HG03196 (cell line): ENCODE data around the gene AK8.

Experiments used
- ATAC-seq: cut with Tn5 transposase; IDR thresholded peaks from one replicate; pipeline ENCODE4 v1.9.1; 2021; ENCODE audit not compliant: unreplicated experiment

Gene AK8

DNA sequence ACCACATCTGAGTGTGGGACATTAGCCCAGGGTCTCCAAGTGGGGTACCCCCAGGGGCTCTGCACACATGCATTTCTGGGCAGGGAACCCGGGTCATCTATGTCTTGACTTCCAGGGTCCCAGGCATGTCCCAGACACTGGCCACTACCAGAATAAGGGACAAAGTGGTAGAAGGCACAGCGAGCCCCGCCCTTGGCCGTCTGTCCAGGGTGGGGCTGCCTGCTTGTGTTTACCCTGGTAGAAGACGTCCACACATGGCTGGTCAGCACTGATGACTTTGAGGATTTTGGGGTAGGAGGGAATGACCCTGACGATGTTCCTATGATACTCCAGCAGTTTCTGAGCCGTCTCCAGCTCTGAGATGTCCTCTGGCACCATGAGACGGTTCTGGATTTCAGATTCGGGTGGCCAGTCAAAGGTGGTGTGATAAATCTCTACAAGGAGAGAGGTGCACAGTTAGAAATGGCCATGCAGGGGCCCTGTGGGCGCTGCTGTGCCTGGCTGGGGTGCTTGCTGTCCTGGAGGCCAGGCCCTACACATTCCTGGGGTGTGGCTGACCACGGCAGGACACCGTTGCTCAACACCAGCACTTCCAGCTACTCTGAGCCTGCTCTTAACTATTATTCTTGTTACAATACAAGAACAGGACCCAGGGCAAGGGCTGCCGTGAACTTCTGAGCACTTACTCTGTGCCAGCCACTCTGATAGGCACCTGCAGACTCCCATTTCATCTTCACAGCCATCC lies 51.3 kb downstream of the AK8 start:
- ATAC-seq: no peak

DNA sequence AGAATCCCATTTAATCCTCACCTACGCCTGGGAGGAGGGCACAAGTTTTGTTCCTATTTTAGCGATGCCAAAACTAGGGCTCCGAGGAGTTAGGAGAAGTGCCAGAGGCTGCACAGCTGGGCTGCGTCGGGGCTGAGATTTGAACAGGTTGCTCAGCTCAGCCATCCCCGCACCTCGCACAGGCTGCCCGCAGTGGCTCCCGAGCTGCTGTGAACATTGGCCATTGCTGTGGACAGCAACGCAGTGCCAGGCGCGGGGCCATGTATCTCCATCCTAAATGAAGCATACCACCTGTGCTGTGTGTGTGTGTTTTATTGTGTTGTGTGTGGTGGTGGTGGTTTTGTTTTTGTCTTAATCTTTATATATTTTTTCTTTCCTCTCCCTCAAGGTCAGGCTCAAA lies 52.0 kb downstream of the AK8 start:
- ATAC-seq: no peak

DNA sequence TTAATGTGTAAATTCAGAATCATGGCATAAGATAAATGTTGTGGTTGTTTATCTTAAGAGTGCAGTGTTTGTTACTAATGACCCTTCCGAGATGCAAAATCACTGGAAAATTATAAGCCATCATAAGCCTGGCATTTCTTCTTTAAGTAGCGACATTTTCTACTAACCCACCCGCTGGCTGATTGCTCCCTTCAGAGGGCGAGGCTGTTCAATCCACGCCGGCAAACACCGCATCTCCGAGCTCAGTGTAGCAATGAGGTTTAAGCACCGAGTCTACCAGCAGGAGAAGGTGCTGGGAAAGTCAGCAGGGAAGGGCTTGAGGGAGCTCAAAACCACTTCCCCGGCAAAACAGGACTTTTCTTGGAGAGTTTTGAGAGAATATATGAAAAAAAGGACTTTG lies 52.7 kb downstream of the AK8 start:
- no peak for ATAC-seq

DNA sequence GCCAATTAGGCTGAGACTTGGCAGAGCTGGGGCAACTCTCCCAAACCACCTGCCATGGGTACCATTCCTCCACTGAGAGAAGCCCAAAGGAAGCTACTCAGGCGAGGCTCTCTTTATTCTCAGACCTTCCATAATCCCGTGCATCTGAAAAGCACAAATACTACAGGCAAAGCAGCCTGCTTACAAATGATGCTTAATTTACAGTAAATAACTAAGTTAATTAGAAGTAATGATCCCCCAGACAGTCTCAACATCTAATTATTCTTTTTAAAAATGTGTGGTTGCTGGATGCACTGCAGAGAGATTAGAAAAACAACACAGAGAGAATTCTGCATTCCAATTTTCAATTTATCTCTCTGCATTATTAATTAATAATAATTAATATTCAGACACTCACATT lies 53.1 kb downstream of the AK8 start:
- ATAC-seq: no peak

DNA sequence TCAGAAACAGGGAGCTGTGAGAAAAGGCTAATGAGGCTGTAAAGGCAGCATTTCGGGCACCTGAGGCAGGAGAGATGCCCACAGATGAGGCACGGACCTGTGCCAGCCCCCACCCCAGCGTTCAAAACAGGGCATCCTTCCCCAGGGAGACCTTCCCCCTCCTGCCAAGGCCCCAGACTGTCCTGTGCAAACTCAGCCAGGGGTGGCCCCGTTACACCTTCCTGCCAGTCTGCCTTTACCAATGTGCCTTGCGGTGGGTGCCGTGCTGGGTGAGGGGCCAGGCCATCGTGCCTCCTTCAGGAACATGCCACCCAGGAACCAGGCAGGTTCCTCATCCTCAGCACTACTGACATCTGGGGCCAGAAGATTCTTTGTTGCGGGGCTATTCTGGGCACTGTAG lies 53.9 kb downstream of the AK8 start:
- no peak for ATAC-seq

DNA sequence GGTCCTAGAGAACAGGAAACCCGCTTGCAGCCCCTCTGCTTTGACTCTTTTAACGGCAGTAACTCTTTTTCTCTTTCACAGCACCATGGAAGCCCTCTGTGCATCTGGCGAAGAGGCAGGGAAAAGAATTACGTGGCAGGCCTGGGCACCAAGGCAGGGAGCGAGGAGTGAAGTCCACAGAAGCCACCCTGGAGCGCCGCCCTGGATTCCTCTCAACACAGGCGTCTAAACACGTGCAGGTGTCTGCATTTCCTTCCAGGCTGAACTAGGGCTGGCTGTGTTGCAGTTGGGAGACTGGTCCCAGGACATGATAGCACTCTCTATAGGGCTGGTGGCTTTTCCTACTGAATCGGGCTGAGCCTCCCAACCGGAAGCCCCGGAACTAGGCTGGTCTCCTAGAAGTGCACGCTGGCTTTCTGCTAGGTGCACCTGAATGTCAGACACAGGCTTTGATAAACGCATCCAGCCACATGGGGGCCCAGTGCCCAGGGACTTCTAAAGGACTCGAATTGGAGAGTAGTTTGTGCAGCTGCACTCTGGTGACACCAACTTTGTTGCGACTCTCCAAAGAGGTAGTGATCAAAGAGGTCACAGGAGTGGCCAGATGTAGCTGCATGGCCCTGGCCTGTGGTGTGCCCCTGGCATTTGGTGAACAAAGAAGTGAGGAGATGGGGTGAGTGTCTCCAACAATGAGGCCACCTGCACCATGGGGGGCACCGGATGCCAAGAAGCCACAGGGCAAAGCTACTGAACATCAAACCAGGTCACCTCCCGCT lies 54.5 kb downstream of the AK8 start:
- no peak for ATAC-seq

DNA sequence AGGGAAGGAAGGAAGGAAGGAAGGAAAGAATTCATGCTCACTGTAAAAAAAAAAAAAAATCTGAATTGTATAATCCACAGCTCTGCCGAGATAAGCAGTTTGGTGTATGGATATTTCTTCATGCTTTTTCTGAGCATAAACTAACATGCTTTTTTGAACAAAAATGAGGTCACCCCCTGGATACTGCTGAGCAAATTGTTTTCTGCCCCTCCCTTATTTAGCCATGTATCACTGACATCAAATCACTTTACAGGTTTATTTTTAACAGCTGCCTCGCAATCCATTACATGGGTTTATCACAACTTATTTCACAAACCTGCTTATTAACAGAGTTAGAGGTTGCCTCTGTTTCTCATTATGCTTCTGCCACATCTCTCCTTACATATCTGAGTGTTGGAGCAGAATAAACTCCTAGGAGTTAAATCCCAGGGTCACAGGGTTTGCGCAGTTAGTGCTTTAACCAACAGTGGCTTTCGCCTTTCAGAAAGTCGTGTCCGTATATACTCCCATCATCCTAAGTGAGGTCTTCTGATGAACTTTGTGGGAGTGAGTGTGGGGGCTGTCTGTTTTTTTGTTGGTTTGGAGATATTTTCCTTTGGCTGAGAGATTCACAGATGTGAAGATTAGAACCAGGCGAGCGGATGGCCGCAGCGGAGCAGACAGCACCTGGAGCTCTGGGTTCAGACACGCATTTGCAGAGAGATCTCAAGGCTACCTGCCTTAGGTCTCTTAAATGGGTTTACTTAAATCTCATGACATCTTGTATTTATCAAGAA lies 57.7 kb downstream of the AK8 start:
- no peak for ATAC-seq

DNA sequence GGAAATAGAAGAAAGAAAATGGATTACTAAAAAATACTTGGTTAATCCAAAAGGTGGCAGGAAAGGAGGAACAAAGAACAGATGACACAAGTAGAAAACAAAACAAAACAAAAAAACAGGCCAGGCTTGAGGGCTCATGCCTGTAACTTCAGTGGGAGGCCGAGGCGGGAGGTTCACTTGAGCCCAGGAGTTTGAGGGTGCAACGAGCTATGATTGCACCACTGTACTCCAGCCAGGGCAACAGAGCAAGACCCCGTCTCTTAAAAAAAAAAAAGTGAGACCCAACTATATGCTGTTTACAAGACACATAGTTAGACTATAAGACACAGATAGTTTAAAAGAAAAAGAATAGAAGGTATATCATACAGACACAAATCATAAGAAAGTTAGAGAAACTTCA lies 59.5 kb downstream of the AK8 start:
- no peak for ATAC-seq

DNA sequence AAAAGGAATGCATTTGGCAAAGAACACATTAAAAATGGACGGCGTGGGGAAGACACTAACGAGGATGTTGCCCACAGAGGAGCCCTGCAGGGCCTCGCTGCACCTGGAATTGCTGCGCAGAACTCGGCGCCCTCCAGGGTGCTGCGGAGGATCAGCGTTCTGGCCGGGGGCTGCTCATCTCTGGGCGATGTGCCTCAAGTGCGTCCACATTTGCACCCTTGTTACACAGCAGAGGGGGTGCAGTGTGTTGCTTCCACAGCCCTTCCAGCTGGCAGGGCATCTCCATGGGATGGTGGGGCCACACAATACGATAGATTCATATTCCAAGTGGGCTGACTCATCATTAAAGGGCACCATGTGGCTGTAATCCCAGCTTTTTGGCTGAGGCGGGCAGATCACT lies 63.1 kb downstream of the AK8 start:
- no peak for ATAC-seq

DNA sequence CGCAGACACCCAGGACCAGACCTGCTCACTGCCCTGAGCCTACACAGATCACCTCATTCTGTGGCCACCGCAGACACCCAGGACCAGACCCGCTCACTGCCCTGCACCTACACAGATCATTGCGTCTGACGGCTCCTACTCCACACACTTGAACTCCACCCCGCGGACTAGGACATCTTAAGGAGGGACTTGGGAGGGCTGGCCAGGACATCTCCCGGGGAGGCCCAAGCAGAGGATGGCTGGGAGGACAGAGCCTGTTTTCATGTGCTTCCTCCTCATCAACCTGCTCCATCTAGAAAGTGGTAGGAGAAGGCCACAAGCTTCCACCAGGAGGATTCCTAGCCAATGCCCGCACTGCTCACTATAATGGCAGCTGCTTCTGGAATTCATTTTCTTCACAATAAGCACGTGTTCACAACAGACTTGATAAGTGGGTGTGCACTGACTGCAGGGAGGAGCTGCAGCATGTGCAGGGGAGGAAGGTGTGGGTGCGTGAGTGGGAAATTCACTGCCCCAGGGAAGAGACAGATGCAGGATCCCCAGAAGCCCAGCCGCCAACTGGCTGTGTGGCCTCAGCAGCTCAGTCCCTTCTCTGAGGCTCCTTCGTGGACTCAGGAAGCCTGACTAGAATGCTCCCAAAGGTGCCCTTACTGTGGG lies 64.8 kb downstream of the AK8 start:
- no peak for ATAC-seq

DNA sequence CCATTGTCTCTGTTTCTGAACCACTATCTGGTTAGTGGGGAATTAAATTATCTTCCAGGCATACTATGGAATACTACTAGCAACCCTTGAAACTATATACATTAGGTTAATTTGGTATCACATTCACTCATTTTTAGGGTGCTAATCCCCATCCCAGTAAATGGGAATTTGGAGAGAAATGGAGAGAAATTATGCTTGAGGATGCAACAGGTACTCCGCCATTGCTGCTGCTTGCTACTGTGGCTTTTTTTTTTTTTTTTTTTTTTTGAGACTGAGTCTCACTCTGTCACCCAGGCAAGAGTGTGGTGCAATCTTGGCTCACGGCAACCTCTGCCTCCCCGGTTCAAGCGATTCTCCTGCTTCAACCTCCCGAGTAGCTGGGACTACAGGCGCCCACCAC lies 66.1 kb downstream of the AK8 start:
- no peak for ATAC-seq

DNA sequence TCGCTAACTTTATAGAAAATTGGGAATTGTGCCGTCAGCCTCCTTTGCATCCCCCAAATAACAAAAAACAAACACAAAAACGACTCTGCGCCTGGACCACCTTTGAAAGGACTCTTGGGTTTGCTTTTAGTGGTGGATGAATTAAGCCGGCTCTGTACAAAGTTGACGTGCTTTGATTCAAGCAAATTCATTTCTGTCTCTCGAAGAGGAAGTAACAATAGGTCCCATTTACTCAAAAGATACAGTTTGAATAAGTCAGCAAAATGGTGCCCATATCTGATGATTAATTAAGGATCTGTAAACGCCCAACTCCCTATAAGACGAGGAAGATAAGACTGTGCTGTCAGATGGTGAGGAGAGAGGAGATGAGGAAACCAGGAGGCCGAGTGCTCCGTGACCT lies 67.8 kb downstream of the AK8 start:
- no peak for ATAC-seq

DNA sequence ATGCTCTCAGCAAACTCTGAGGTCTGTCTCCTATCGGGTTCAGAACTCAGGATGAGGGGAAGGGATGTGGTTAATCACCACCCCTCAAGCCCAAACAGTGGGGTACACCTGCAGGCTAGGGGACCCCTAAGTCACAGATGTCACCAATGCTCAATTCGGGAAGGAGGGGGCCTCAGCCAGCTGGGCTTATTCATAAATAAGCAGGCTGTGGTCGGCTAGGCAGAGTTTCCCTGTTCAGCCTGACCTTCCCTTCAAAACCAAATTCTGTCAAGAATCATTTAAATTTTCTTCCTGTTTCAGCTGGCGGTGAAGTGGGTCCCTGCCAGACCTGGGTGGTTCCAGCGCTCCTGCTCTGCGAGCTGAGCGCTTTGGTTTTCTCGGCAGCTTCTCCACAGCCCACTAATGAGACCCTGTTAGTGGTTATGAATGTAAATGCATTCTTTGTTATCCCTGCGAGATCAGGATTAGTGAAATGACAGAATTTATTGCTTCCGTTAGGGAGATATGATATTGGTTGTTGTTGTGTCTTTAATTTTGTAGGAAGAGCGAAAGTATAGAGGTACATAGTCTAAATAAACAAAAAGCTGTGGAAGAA lies 68.3 kb downstream of the AK8 start:
- ATAC-seq: no peak

DNA sequence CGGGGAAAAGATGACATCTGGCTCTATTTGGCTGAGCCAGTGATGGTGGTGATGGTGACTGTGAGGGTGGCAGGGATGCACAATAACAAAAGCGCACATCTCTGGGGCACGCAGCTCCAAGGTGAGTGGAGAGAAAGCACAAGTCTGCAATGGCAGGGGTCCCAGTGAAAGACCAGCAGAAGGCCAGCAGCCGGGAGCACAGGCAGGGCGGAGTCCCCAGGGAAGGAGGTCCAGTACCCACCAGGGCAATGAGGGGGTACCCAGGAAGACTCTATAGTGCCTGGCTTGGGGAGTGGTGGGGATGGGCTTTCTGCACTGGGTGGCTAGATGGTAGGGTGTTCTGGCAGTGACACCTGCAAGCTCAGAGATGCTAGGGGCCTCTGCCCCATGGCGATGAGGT lies 69.4 kb downstream of the AK8 start:
- ATAC-seq: no peak

DNA sequence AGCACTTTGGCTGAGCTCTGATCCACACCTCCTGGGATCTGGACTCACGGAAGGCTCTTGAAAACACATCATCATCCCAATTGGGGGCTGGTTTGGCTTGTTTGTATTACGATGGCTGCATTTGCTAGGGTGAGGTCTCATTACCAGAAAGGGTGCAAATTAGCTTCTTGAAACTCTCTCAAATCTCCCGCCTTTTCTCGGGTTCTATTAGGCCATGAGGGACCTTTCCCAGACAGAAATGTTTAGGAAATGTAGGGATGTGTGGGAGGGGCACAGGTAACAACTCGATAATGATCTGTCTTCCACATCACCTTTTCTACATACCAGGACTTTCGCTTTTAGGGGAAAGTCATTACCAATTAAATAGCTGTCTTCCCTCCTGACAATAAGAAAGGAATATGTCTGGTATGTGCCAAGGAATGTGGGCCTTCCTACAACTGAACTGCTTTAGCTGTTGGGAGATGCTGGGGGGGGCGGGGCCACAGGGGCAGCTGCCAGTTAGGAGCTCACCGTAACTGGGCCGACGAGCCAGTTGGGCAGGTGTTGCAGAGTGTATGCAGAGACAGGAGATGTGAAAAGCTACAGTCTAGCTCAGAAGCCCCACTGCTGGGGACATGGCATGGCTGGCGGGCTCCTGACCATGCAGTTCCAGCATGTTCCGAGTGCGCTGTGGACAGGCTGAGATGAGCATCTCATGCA lies 71.2 kb downstream of the AK8 start:
- ATAC-seq: no peak

DNA sequence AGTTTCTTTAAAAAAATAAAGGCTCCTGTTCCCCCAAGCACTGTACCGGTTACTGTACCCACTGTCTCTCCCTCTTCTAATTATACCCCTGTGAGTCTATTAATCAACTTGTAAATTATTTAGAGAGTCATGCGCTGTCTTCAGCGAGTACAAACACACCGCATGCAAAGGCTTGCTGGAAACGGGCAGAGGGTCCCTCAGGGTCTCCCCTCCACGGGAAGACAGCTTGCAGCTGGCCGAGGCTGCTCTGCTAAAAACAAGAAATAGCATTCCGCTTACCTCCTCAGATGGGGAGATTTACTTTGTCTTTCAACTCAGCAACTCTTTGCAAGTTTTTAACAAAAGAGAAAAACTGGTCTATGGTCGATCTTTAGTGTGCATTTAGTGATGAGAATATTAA lies 71.8 kb downstream of the AK8 start:
- ATAC-seq: no peak

DNA sequence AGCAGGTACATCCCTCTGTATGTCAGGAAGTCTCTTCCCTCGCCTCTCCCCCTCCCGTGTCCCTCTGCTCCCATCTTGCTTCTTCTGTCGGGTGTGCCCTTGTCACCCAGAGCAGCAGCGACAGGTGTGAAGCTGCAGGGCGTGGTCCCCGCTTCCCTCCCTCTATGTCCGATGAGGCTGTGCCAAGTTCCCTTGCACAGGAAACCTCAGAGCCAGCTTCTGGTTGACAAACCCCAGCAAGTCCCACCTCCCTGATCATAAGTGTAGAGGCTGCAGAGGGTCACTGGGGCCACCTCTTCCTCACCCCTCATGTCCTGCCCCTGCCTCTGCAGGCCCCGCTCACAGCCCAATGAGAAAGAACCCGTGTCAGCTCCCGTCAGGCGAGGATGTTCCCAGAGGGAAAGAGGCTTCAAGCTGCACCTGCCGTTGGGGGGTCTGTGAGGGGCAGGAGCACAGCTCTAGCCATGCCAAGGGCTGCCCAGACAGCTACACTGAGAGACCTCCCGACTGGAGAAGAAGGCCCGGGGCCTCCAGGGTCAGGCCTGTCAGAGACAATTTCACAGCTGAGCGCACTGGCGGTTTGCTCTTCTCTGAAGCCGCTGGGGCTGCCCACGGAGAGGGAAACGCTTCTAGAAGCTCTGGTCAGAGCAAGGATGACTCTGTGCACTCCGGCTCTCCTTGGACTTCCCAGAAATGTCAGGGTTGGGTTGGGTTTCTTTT lies 73.3 kb downstream of the AK8 start:
- no peak for ATAC-seq

DNA sequence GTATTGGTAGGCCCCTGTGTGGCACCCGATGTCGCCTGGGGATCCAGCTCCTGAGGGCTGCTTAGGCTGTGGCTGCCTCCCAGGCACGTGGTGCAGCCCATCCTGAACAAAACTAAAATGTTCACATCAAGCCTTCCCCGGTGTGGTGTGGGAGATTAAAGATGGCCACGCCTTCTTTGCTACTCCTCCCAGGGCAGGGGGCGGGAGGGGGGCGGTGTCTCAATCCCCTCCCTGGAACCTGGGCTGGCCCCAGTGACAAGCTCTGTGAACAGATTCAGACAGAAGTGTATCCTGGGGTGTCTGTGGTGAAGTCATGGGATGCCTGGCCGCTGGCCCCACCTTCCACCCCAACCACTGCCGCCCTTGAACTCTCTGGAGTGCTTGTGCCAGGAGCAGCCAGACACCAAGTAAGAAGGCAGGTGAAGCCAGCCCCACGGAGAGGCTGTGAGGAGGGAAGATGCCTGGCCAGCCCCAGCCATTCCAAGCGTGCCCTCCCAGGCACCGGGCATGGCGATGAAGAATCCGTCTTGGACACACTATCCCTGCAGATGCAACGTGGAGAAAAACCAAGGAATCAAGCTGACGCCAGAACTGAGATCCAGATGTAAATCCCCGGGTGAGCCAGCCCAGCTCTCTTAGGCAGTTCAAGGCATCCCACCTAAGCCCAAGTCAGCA lies 75.8 kb downstream of the AK8 start:
- no peak for ATAC-seq

DNA sequence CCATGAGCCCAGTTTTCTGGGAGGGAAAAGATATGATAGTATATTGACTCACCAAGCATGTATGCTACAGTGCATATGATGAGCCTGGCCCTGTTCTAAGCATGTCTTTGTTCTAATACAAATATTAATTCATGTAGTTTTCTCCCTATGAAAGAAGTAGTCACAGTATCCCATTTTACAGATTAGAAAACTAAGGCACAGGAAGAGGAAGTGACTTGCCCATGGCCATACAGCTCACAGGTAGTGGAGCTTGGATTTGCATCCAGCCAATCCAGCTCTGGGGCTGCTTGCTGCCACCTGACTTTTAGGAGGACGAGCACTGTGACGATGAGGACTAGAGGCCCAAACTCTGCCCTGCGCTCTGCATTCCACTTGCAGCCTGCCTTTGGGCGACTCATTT lies 76.4 kb downstream of the AK8 start:
- ATAC-seq: no peak
